Stimulated activated CD8-positive, alpha-beta memory T cell treated with anti-CD3 and anti-CD28 coated beads, Interleukin-7, amount 100 ng/mL, for 24 hours (primary cell): ENCODE results near the gene HIRIP3.
"Not testable (repeated sequence)": the region's sequence is repeated elsewhere in the genome, so short reads cannot be mapped to it uniquely, and the experiment has no call there.

Source experiments
- DNase-seq: peaks from one replicate; pipeline ENCODE4 v3.0.0-alpha.2; 2020; ENCODE audit warnings: low read depth

Gene HIRIP3

DNA sequence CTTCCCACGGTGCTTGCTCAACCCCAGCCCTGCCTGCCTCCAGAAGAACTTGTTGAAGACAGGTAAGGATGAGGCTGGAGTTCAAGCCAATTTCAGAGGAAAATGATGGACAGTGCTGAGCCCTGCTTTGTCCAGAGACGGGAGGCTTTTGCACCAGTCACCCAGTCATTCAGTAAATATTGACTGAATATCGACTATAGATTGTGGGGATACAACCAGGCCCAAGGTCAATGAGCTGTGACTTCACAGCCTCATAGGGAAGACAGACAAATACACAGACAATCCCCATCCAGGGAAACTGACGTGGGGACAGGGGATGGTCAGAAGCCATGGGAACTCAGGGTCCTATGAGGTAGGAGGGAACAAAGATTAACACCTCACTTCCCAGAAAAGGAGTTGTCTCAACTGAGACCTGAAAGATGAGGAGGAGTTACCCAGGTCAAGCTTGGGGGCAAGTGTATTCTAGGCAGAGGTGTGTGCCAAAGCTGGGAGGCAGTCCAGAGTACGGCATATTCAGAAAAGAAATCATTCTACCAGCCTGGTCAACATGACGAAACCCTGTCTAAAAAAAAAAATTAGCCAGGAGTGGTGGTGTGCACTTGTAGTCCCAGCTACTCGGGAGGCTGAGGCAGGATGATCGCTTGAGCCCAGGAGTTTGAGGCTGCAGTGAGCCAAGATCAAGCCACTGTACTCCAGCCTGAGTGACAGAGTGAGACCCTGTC lies 21.3 kb upstream of the HIRIP3 start:
- no peak for DNase-seq

GRCh38 chr16:30015450-30015849 lies 20.0 kb upstream of the HIRIP3 start:
- DNase-seq, result not testable (repeated sequence)

- not testable (repeated sequence) for DNase-seq
These were observed 17.2 kb upstream of the HIRIP3 start for GRCh38 chr16:30012598-30012997.

GRCh38 chr16:30011714-30012504 lies 16.5 kb upstream of the HIRIP3 start:
- DNase-seq, result no peak

DNA sequence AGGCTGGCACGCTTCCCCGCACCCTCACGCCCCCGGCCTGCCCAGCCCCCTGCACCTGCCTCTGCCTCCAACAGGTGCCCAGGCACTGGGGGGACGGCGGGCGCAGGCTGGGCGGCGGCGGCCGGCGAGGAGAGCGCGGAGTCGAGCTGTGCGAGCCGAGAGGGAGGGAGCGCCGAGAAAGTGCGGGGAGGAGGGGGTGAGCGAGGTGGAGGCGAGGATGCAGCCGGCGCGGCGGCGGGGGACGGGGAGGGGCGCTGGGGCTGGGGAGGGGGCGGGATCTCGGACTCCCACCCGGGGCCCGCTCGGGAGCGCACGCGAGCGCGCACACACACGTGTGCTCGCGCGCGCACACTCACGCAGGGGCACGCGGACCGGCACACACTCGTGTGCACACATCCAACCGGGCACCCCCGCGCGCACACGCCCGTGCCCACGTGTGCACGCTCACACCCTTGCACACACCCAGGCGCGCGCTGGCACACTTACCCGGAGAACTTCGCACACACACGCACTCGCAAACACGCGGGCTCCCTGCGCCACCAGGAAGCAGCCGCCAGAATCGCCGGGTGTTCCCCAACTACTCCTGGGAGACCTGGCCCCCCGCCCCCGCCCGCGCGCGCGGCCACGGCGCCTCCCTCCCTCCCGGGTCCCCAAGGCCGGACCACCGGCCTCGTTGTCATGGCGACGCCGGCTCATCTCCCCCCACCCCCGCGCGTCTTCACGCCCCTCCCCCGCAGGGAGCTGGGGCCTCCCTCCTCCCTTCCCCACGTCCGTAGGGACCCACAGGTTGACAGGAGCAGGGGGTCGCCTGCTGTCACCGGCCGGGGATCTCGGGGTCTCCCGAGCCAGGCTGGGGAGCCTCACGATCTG lies 15.7 kb upstream of the HIRIP3 start, which contains the start of gene DOC2A:
Gene DOC2A, minus strand, starts transcription at position 184 of the 870 bp plus-strand sequence. CDS start 805 bp downstream, outside the sequence.
- no peak for DNase-seq

- DNase-seq, result no peak
These were observed 14.8 kb upstream of the HIRIP3 start for GRCh38 chr16:30009990-30010843.

DNA sequence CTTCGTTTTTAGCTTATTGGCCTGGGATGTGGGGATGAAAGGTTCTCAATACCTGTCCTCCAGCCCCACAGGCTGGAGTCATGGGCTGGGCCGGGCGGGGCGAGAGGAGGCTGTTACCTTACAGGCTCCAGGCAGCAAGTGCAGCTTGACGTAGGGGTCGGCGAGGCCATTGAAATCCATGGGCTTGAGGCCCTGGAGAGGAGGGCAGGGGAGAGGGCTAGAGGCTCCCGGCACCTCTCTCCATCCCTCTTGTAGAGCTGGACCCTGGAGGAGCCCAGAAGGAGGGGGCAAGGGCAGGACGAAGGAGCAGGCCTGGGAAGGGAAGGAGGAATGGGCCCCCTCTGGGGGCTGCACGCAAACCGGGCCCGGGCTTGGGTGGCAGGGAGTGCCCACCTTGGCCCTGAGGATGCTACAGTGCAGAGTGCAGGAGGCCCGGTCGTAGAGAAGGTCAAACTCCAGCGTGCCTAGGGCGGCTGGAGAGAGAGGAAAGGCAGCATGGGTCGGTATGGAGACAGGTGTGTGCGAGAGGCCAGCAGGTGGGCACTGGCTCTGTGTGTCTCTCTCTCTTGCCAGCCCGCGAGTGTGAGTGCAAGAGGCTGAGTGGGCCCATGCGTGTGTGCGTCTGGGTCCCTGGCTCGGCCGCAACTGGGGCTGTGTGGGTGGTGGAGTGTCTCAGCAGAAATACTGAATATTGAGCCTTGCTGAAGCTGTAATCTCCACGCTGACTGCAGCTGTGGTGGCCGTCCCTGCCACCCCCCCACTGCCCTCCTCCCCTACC lies 13.9 kb upstream of the HIRIP3 start:
- no peak for DNase-seq

GRCh38 chr16:30007378-30007895 lies 12.0 kb upstream of the HIRIP3 start:
- no peak for DNase-seq

DNA sequence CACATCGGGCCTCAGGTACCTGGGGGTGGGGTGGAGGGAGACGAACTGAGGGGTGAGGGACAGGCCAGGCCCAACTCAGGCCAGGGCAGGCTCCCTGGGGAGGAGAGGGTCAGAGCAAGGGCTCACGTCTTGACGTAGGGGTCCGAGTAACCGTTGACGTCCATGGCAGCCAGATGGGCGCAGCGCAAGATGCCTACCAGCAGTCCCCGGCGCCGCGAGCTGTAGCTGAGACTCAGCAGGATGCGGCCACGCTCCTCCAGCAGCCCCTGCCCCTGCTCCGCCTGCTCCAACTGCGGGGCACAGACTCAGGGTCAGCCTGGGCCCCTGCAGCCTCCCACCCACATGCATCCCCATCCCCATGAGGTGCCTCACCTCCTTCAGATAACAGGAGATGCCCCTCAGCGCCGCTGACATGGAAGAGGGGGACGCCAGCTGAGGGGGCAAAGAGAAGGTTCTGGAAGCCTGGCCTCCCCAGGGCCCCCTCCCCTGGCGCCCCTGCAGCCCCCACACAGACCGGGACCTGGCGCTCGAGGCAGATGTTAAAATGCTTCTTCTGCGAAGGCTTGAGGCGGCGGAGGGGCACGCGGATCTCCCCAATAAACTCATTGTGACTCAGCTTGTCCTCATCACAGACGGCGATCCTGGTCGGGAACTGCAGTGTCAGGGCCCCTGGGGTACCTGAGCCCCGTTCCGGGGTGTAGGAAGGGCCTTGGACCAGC lies 11.4 kb upstream of the HIRIP3 start:
- DNase-seq, result no peak

DNA sequence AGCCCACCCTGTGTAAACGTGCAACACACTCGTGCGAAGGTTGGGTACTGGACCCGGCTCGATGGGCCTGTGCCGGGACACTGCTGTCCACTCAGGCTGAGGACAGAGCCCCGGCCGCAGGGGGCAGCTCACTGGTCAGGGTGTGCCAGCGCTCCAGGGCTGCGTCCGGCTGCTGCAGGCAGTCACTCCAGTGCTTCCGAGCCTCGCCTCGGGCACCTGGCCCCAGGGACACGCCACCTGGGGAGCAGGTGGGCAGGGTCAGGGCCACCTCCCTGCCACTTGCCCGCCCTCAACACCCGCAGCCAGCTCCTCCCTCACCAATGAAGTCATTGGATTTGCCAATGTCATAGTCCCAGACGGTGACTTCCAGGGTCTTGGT lies 10.7 kb upstream of the HIRIP3 start:
- no peak for DNase-seq

GRCh38 chr16:30005341-30006094 lies 10.1 kb upstream of the HIRIP3 start:
- DNase-seq, result no peak

GRCh38 chr16:30004811-30005242 lies 9.4 kb upstream of the HIRIP3 start:
- no peak for DNase-seq

DNA sequence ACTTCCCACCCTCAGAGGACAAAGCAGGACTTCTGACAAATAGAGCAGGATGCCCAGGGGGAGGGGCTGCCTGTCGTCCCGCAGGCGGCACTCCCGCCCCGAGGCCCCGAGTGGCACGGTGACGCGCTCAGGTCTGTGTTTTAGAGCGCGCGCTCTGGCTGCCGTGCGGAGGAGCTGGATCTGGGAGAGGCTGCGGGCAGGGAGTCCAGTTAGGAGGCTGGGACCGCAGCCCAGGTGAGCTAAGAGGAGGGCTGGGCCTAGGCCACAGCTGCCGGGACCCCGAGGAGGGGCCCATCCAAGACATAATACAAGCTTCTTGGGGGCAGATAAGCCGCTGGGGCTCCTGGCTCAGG lies 9.0 kb upstream of the HIRIP3 start:
- no peak for DNase-seq

DNA sequence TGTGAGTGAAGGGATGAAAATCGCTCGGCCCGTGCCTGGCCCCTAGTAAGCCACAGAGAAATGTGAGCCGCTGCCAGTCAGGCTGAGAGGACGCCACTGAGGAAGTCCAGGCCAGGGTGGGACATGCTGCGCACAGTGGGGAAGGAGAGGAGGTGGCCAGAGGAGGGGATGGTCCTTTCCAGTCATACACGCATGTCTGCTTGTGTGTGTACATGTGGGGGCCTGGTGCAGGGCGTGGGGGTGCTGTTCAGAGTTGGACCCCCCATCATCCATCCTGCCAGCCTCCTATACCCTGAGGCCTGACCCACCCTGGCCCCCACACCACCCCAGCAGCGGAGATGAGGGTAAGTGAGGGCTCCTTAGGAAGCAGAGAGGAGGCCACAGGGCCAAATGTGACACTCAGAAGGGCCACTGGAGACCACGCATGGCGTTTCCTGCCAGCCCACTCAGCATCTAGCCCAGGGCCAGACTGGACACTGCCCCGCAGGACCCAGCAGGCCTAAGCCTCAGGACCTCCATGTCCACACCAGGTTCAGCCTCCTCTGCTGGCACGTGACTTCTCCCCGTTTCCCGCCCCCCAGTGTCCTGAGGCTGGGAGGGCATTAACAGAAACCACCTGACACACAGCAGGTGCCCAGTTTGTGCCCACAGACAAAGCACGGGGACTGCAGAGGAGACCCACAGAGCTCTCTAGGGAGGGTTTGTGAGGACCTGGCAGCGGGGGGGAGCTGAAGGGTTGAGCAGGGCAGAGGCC lies 8.4 kb upstream of the HIRIP3 start:
- no peak for DNase-seq

DNA sequence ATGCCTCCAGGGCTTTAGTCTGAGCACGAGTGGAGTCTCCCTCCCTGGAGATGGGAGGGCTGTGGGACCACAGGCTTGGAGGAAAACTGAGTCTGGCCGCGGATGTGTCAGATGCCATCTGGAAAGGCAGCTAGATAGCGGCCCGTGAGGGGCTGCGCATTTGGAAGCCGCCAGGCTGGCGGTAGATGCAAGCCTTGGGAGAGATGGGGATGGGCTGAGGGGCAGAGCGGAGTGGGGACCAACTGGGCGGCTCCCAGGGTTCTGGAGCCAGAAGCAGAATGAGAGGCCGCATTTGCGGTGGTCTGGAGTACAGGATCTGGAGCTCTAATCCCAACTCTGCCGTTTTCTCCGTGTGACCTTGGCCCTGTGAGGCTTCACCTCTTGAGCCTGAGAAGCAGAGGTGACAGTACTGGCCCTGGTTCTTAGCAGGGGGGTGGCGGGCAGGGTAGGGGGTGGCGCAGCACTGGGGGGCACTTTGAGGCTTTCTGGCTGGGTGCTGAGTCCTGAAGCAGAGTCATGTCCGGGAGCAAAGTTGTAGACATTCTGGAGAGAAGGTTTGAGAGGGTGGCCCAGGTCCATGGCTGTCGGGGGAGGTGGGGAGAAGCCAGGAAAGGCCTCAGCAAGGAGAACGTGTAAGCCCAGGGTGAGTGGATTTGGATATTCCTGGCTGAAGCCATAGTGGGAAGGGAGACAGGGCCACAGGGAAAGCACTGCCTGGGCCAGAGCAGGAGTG lies 7.4 kb upstream of the HIRIP3 start:
- no peak for DNase-seq

- no peak for DNase-seq
These were observed 5.6 kb upstream of the HIRIP3 start for GRCh38 chr16:30000735-30001631.

- DNase-seq, result no peak
These were observed 4.2 kb upstream of the HIRIP3 start for GRCh38 chr16:29999605-30000004.
